HS-27A (cell line): ENCODE results near the gene CLDN2.
"Not testable (repeated sequence)": the region's sequence is repeated elsewhere in the genome, so short reads cannot be mapped to it uniquely, and the experiment has no call there.

ENCODE experiments used
- DNase-seq: peaks from one replicate; pipeline ENCODE4 v3.0.0-alpha.2; 2012; ENCODE audit warnings: low read depth, missing footprints

CLDN2 gene

DNA sequence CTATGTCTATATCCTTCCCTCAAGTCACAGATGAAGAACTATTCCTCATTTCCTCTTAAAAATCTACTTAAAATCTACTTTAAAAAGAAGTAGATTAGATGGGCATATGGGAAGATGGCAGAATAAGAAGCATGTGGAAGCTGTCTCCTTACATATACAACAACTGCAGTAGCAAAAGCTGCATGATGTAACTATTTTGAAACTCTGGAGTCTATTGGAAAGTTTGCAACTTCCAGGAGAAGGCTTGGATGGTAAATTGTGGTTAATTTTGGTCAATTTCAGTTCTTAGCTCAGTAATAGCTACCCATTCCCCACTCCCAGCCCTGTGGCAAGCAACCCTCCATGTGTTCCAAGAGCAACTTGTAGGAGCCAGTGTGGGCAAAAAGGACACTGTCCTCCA lies 42.9 kb downstream of the CLDN2 start:
- no peak for DNase-seq

DNA sequence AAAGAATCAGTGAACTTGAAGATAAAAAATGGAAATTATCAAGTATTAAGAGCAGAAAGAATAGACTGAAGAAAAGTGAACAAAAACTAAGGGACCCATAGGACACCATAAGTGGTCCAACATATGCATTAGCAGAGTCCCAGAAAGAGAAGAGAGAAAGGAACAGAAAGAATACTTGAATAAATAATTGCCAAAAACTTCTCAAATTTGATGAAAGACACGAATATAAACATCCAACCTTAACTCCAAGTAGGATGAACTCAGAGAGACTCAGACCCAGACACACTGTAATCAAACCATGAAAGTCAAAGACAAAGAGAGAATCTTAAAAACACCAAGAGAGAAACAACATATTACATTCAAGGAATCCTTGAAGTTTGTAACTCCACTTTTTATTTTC lies 44.1 kb downstream of the CLDN2 start:
- DNase-seq = no peak

DNA sequence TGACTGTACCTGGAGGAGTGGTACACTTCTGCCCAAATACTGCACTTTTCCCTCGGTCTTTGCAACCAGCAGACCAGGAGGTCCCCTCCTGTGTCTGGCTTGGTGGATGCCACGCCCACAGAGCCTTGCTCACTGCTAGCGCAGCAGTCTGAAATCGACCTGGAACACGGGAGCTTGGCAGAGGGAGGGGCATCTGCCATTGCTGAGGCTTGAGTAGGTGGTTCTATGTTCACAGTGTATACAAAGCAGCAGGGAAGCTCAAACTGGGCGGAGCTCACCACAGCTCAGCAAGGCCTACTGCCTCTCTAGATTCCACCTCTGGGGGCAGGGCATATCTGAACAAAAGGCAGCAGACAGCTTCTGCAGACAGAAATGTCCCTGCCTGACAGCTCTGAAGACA lies 46.3 kb downstream of the CLDN2 start:
- DNase-seq = not testable (repeated sequence)

- DNase-seq = no peak
These were observed 52.7 kb downstream of the CLDN2 start for GRCh38 chrX:106972896-106973295.

- DNase-seq = no peak
These were observed 53.4 kb downstream of the CLDN2 start for GRCh38 chrX:106973433-106974149.

GRCh38 chrX:106976416-106976815 lies 56.2 kb downstream of the CLDN2 start:
- DNase-seq = no peak
